ENCODE data around the gene KLF9.

The KLF9 gene

GRCh38 chr9:70362952-70363351 is 51.5 kb downstream of the KLF9 start:
- Histone ChIP-seq H4K20me1 (ENCODE audit: insufficient read depth, low read length) (no peaks in the 10 kb centered on the region), H3K9me3 (ENCODE audit: insufficient read depth, low read length) (no peaks in the 10 kb centered on the region), H3K36me3 (replicated peaks; ENCODE audit: low read depth, low read length) (no peaks in the 10 kb centered on the region), H3K4me3 (ENCODE audit: low read length) (no peak overlapping the region), H3K27me3 (ENCODE audit: low read depth, low read length) (no peaks in the 10 kb centered on the region), H3K79me2 (ENCODE audit: low read length) (no peaks in the 10 kb centered on the region), H3K4me2 (ENCODE audit: low read length) (no peak overlapping the region), H3K27ac (ENCODE audit: low read length) (no peak overlapping the region), H3K9ac (ENCODE audit: low read length) (no peak overlapping the region), H2AFZ (ENCODE audit: low read depth, low read length) (no peak overlapping the region), H3K4me1 (ENCODE audit: low read length) (no peaks in the 10 kb centered on the region)
- TF ChIP-seq CTCF (IDR thresholded peaks at IDR 0.05; ENCODE audit: low read depth, low read length) = no peak
- TF ChIP-seq EZH2phosphoT487 (IDR thresholded peaks at IDR 0.05; ENCODE audit: low read depth) = no peak

- Histone ChIP-seq H2AFZ (ENCODE audit: low read depth, low read length) (no peak overlapping the region), H3K27ac (ENCODE audit: low read length) (no peak overlapping the region), H3K79me2 (ENCODE audit: low read length) (no peaks in the 10 kb centered on the region), H3K4me3 (ENCODE audit: low read length) (no peak overlapping the region), H3K9me3 (ENCODE audit: insufficient read depth, low read length) (no peaks in the 10 kb centered on the region), H3K4me2 (ENCODE audit: low read length) (no peak overlapping the region), H3K27me3 (ENCODE audit: low read depth, low read length) (no peaks in the 10 kb centered on the region), H4K20me1 (ENCODE audit: insufficient read depth, low read length) (no peaks in the 10 kb centered on the region), H3K9ac (ENCODE audit: low read length) (no peak overlapping the region), H3K36me3 (replicated peaks; ENCODE audit: low read depth, low read length) (peaks cover 12% of the 10 kb centered on the region), H3K4me1 (ENCODE audit: low read length) (no peaks in the 10 kb centered on the region)
- TF ChIP-seq EZH2phosphoT487 (IDR thresholded peaks at IDR 0.05; ENCODE audit: low read depth) = no peak
- TF ChIP-seq CTCF (IDR thresholded peaks at IDR 0.05; ENCODE audit: low read depth, low read length) = no peak
These were observed 58.7 kb downstream of the KLF9 start for GRCh38 chr9:70355801-70356200.

- no peaks in the 10 kb centered on the region for H3K9me3 ChIP-seq (ENCODE audit: insufficient read depth, low read length)
- peaks cover 21% of the 10 kb centered on the region for H3K36me3 ChIP-seq (replicated peaks; ENCODE audit: low read depth, low read length)
- H3K79me2 ChIP-seq (ENCODE audit: low read length) = no peaks in the 10 kb centered on the region
- H4K20me1 ChIP-seq (ENCODE audit: insufficient read depth, low read length) = no peaks in the 10 kb centered on the region
- TF ChIP-seq EZH2phosphoT487 (IDR thresholded peaks at IDR 0.05; ENCODE audit: low read depth) (no peak), CTCF (IDR thresholded peaks at IDR 0.05; ENCODE audit: low read depth, low read length) (peak; percentile 31; the same call in 1 of the 2 replicates)
- H3K4me3 ChIP-seq (ENCODE audit: low read length) = no peak overlapping the region
- no peaks in the 10 kb centered on the region for H3K27me3 ChIP-seq (ENCODE audit: low read depth, low read length)
- H2AFZ ChIP-seq (ENCODE audit: low read depth, low read length) = no peak overlapping the region
- no peak overlapping the region for H3K4me2 ChIP-seq (ENCODE audit: low read length)
- no peak overlapping the region for H3K9ac ChIP-seq (ENCODE audit: low read length)
- no peaks in the 10 kb centered on the region for H3K4me1 ChIP-seq (ENCODE audit: low read length)
- H3K27ac ChIP-seq (ENCODE audit: low read length) = no peak overlapping the region
These were observed 61.7 kb downstream of the KLF9 start for GRCh38 chr9:70352802-70353201.

GRCh38 chr9:70352356-70352755 is 62.1 kb downstream of the KLF9 start:
- Histone ChIP-seq H3K27ac (ENCODE audit: low read length) (no peak overlapping the region), H3K4me3 (ENCODE audit: low read length) (no peak overlapping the region), H3K36me3 (replicated peaks; ENCODE audit: low read depth, low read length) (peaks cover 22% of the 10 kb centered on the region), H3K4me1 (ENCODE audit: low read length) (no peaks in the 10 kb centered on the region), H3K9ac (ENCODE audit: low read length) (no peak overlapping the region), H3K9me3 (ENCODE audit: insufficient read depth, low read length) (no peaks in the 10 kb centered on the region), H2AFZ (ENCODE audit: low read depth, low read length) (no peak overlapping the region), H3K27me3 (ENCODE audit: low read depth, low read length) (no peaks in the 10 kb centered on the region), H3K4me2 (ENCODE audit: low read length) (no peak overlapping the region), H4K20me1 (ENCODE audit: insufficient read depth, low read length) (no peaks in the 10 kb centered on the region), H3K79me2 (ENCODE audit: low read length) (no peaks in the 10 kb centered on the region)
- no peak for TF ChIP-seq CTCF (IDR thresholded peaks at IDR 0.05; ENCODE audit: low read depth, low read length)
- TF ChIP-seq EZH2phosphoT487 (IDR thresholded peaks at IDR 0.05; ENCODE audit: low read depth) = no peak

All from OCI-LY3 (cell line).